ENCODE results near the gene DZIP1.

The DZIP1 gene

DNA sequence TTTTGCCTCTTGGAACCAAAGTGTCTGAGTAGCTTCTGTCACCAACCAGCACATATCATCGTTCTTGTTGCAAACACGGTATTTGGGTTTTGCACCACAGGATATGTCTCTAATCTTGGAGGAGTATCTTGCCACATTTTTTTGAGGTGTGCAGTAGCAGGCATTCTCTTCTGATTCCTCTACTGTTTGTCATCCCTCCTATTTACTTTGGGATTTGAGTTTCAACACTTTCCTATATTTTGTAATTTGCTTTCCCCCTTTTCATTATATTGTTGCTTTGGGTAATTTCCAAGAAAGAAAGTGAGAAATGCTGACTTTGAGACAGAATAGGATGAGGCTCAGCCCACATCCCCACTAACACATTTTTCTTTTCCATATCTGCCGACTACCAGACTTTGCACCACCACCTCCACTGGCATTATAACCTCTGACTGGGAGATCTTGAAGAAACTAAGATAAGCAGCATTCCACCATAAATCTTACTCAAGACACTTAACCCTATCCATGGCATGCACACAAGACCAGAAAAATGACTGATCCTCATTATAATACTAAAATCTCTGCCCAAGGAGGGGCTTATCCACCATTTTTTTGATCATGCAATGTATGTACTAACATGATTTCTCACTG is 12.0 kb upstream of the DZIP1 start:
- H3K27ac Mint-ChIP-seq: no peak overlapping the region
- no peak overlapping the region for H3K4me3 Mint-ChIP-seq

DNA sequence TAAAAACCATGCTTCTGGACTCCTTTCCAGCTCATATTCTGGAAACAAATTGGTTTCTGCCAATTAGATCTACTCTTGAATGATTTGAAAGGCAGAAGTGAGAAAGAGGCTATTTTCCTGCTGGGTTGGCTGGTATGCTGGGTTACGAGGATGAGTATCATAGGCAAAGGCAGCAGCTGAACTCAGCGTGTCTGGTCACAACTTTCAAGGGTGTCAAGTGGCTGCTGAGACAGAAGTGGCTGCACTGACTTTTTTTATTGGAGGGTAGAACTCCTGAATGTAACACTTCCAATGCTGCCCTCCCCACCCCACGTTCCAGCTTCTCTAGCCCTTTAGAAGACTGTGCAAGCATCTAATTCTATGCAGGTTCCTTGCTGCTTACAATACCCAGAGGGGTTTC is 8.3 kb upstream of the DZIP1 start:
- Mint-ChIP-seq H3K36me3 (no peaks in the 10 kb centered on the region), H3K27me3 (no peaks in the 10 kb centered on the region), H3K9me3 (no peaks in the 10 kb centered on the region), H3K4me3 (no peak overlapping the region), H3K27ac (no peak overlapping the region), H3K4me1 (no peaks in the 10 kb centered on the region)

More for the DNA sequence above, 12.0 kb upstream of the DZIP1 start:
- no peaks in the 10 kb centered on the region for H3K9me3 Mint-ChIP-seq
- no peaks in the 10 kb centered on the region for H3K4me1 Mint-ChIP-seq
- peaks cover 3% of the 10 kb centered on the region for H3K27me3 Mint-ChIP-seq
- H3K36me3 Mint-ChIP-seq: no peaks in the 10 kb centered on the region

DNA sequence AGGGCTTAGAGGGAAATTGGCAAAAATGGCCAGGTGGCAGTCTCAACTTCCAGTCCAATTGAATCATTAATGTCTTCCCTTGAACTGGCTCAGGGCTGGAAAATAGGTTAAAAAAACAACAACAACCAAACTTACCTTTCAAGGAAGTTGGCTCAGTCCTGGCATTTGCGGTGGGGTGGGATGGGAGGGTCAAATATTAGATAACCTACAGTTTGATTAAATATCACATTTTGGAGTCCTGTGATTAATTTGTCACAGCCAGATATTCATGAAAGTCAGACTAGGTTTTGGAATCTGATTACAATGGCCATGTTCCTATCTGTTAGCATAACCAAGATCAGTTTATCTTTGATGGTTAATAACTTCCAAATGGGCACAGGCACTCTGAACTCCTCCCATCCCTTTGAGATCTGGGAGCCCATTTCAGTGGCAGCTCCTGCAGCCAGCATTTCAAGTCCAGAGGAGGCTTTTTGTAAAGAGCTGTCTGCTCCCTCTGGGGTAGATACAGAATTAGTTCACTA is 7.8 kb upstream of the DZIP1 start:
- Mint-ChIP-seq H3K4me3 (no peak overlapping the region), H3K27me3 (peaks cover under 1% of the 10 kb centered on the region), H3K4me1 (no peaks in the 10 kb centered on the region), H3K36me3 (no peaks in the 10 kb centered on the region), H3K27ac (no peak overlapping the region), H3K9me3 (no peaks in the 10 kb centered on the region)

DNA sequence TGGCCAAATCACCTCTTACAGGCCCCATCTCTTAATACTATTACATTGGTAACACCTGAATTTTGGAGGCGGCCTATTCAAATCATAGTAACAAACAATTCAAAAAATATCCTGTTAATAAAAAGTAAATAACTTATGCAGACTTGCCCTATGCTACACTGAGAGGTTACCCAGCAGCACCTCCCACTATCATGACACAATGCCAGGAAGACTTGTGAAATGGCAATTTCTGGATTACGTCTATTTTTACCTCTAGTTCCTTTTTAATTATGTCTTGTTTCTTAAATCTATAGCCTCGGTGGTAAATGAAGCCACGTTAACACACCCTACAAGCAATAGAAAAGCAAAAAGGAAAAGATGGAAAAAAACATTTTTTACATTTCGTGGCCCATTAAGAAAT is 6.2 kb upstream of the DZIP1 start:
- H3K9me3 Mint-ChIP-seq: no peaks in the 10 kb centered on the region
- H3K27ac Mint-ChIP-seq: no peak overlapping the region
- no peak overlapping the region for H3K4me3 Mint-ChIP-seq
- H3K4me1 Mint-ChIP-seq: no peaks in the 10 kb centered on the region
- no peaks in the 10 kb centered on the region for H3K36me3 Mint-ChIP-seq
- peaks cover 6% of the 10 kb centered on the region for H3K27me3 Mint-ChIP-seq

DNA sequence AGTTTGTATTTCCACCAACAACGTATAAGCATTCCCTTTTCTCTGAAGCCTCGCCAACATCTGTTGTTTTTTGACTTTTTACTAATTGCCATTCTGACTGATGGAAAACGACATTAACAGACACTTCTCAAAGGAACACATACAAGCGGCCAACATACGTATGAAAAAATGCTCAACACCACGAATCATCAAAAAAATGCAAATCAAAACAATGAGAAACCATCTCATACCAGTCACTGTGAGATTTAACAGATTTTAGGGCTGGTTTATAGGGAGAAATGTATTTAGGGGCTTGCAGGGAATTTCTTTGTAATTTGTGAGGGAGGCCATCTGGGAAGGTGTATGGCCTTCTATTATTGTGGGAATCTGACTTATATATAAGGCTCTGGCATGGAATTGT is 2.8 kb upstream of the DZIP1 start:
- Mint-ChIP-seq H3K27me3 (peaks cover 17% of the 10 kb centered on the region), H3K4me3 (no peak overlapping the region), H3K36me3 (no peaks in the 10 kb centered on the region), H3K27ac (no peak overlapping the region), H3K9me3 (no peaks in the 10 kb centered on the region), H3K4me1 (peaks cover 9% of the 10 kb centered on the region)

DNA sequence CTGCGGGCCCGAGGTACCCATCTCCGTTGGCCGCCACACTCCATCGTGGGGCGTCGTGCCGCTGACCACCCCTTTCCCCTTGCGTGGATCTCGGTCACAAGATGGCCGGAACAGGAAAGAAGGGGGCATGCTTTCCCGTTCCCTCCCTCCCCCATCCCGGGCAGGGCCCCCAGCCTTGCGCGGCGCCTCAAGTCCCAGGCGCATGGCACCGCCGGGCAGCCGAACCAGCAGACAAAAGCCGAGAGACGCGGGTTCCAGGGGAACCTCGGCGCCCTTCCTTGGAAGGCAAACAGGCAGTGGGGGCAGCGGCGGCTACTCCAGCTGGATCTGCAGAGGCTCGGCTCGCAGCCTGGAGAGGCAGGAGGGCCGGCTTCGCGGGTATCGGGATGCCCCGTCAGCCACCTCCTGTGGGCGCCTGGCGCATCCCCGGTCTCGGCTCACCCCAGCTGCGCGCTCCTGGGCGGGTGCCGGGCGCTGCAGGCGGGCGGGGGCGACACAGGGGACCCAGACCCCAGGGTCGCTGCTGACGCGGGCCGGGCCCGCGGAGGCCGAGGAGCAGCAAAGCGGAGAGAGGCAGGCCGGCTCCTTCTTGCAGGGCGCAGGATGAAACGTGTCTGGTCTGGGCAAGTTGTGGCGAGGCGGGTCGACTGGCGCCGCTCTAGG is 439 bp downstream of the DZIP1 start:
- Mint-ChIP-seq H3K4me3 (no peak overlapping the region), H3K27ac (no peak overlapping the region), H3K9me3 (no peaks in the 10 kb centered on the region), H3K36me3 (peaks cover 3% of the 10 kb centered on the region), H3K4me1 (peaks cover 9% of the 10 kb centered on the region), H3K27me3 (peaks cover 31% of the 10 kb centered on the region)

DNA sequence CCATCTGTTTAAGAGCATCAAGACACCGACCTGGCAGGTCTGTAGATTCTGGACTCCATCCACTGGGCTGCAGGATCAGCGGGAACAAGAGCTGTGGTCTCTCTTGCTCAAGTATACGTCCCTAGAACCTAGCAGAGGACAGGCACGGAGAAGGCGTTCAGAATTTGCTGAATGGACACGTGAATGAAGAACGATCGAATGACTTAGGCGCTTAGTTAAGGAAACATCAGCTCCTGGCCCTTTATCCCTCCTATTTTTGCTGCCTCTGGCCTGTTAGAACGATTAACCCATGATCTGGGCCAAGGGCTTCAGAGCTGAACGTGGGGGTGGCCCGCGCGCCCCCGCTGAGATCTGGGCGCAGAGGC is 953 bp downstream of the DZIP1 start:
- H3K9me3 Mint-ChIP-seq: no peaks in the 10 kb centered on the region
- no peak overlapping the region for H3K27ac Mint-ChIP-seq
- peaks cover 3% of the 10 kb centered on the region for H3K36me3 Mint-ChIP-seq
- peaks cover 9% of the 10 kb centered on the region for H3K4me1 Mint-ChIP-seq
- H3K4me3 Mint-ChIP-seq: peak overlapping the region; percentile 72
- H3K27me3 Mint-ChIP-seq: peaks cover 31% of the 10 kb centered on the region

DNA sequence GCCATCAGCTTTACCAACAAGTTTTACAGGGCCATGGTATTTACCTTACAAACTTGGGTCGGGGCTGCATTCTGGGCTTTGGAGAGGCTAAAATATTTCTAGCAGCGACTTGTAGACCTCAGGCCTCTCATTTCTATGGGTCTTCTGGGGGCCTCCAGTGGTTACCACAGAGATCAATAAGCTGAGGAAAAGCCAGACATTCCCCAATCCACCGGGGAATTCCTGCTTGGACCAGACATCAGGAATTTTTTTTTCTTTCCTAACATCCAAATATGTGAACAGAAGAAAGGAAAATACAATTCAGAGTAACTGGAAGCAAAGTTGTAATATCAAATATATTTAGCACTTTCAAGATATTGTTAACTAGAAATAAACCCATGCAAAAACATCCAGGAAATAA is 1.5 kb downstream of the DZIP1 start:
- Mint-ChIP-seq H3K36me3 (peaks cover 3% of the 10 kb centered on the region), H3K27me3 (peaks cover 31% of the 10 kb centered on the region), H3K27ac (no peak overlapping the region), H3K4me1 (peaks cover 9% of the 10 kb centered on the region), H3K4me3 (no peak overlapping the region), H3K9me3 (no peaks in the 10 kb centered on the region)

DNA sequence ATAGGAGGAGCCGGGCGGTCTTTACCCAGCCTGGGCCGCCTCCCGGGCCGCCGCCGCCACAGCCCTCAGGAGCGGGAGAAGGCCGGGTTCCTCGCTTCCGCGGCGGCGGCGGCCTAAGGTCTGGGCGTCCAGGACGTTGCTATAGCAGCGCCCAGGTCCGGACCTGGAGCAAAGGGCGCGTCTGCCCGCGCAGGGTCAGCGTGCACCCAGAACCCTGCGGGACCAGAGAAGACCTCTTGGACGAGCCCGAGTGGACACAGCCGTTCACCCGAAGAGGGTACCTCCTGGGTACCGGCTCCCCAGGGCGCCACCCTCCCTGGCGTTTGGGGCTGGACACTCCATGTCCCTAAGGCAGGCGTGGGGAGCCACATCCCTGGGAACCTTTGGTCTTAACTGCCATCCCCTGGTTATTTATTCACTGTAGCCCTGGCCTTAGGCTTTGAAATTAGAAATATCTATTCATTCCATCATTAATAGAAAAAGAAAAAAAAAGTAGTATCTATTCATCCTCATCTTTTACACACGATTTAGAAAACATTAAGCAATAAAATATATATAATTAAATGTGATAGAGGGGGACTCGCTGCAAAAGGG is 2.4 kb downstream of the DZIP1 start:
- Mint-ChIP-seq H3K27ac (no peak overlapping the region), H3K36me3 (peaks cover 3% of the 10 kb centered on the region), H3K4me1 (peaks cover 13% of the 10 kb centered on the region), H3K9me3 (no peaks in the 10 kb centered on the region), H3K27me3 (peaks cover 28% of the 10 kb centered on the region), H3K4me3 (no peak overlapping the region)

DNA sequence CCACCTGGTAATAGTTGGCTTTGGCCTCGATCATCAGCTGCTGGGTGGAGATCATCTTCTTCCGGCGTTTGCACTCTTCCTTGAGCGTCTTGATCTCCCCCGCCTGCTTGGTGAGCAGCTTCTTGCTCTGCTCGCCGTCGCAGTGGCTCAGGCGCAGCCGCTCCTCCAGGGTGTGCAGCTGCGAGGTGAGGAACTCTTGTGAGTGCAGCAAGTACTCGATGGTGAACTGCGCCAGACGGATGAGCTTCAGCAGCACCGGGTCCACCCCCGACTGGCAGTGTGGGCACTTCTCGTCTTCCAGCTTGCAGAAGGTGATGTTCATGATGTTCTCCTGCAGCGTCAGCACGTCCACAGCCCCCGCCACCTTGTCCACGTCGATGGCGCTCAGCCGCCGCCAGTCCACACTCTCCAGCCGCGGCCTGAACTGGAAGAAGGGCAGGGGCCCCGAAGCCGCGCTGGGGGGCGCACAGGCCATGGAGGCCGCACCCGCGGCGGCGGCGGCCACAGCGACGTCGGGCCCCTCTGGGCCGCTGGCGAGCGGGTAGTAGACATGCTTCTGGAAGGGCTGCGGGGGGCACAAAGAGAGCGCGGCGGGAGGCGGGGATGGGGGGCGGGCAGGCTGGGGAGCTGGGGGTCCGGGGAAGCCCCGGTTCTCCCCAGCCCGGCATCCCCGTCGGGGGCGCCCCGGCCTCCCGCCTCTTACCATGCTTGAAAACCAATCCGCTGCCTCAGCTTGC is 3.0 kb downstream of the DZIP1 start:
- no peak overlapping the region for H3K4me3 Mint-ChIP-seq
- H3K4me1 Mint-ChIP-seq: peaks cover 20% of the 10 kb centered on the region
- H3K27me3 Mint-ChIP-seq: peaks cover 28% of the 10 kb centered on the region
- no peak overlapping the region for H3K27ac Mint-ChIP-seq
- H3K36me3 Mint-ChIP-seq: peaks cover 3% of the 10 kb centered on the region
- no peaks in the 10 kb centered on the region for H3K9me3 Mint-ChIP-seq

DNA sequence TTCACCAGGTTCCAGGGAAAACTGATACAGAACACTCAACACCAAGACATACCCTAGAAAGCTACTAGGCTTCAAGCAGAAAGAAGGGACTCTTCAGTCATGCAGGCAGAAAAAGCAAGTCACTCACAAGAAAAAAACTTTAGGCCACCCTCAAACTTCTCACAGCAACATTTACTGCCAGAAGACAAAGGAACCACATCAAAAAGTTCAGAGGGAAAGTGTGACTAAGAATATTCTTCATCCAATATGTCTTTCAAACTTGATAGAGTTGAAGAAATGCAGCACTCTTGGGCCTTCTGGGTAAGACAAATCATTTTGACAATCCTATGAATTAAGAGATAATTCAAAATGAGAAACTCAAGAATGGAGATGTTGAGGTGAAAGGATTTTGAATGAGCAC is 7.7 kb downstream of the DZIP1 start:
- peaks cover 14% of the 10 kb centered on the region for H3K27me3 Mint-ChIP-seq
- no peaks in the 10 kb centered on the region for H3K9me3 Mint-ChIP-seq
- peak overlapping the region; percentile 76 for H3K27ac Mint-ChIP-seq
- H3K4me1 Mint-ChIP-seq: peaks cover 17% of the 10 kb centered on the region
- no peak overlapping the region for H3K4me3 Mint-ChIP-seq
- peaks cover 3% of the 10 kb centered on the region for H3K36me3 Mint-ChIP-seq

DNA sequence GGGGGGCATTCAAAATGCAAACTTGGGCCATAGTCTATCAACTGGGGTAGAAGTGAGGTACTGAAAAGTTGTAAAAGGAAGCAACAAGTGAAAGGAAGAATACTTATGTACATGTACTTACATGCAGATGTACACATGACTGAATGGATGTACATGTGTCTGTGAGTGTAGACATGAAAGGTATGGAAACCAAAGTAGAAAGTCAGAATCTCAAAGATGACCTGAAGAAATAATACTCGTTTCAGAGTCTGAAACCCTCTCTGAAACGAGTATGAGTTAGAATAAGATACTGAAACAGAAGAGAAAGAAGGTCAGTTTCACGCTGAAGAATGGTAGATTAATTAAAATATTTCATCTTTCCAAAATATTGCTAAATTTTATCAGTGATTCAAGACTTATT is 13.9 kb downstream of the DZIP1 start:
- Mint-ChIP-seq H3K36me3 (no peaks in the 10 kb centered on the region), H3K27me3 (peaks cover 8% of the 10 kb centered on the region), H3K4me1 (peaks cover 1% of the 10 kb centered on the region), H3K9me3 (no peaks in the 10 kb centered on the region), H3K4me3 (no peak overlapping the region), H3K27ac (no peak overlapping the region)

DNA sequence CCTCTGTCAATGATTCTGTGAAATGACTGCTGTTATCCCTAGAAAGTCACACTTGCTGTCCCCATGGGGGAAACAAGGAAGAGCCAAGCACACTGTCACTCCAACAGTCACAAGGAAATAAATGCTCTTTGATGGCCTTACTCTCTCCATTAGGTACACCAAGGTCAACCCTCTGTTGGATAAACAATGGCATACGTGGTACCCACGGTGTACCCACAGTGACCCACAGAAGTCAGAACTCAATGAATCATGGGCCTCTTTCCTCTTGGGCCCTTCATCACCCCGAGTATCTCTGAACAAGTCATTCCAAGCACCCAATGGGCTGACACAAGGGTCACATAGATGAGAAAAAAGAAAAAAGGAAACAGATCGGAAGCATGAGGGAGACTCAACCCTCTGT is 15.4 kb downstream of the DZIP1 start:
- Mint-ChIP-seq H3K4me1 (no peaks in the 10 kb centered on the region), H3K27me3 (peaks cover 16% of the 10 kb centered on the region), H3K4me3 (no peak overlapping the region), H3K27ac (no peak overlapping the region), H3K9me3 (no peaks in the 10 kb centered on the region), H3K36me3 (no peaks in the 10 kb centered on the region)

DNA sequence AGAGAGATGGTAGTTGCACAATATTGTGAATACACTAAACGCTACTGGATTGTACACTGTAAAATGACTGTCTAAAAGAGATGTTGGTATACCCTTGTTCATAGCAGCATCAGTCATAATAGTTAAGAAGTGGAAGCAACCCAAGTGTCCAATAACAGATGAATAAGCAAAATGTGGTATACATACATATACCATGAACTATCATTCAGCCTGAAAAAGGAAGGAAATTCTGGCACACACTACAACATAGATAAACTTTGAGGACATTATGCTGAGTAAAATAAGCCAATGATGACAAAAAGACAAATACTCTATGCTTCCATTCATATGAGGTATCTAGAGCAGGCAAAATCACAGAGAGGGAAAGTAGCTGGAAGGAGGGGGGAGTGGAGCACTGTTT is 16.0 kb downstream of the DZIP1 start:
- H3K9me3 Mint-ChIP-seq: no peaks in the 10 kb centered on the region
- no peaks in the 10 kb centered on the region for H3K4me1 Mint-ChIP-seq
- H3K36me3 Mint-ChIP-seq: no peaks in the 10 kb centered on the region
- peaks cover 16% of the 10 kb centered on the region for H3K27me3 Mint-ChIP-seq
- H3K4me3 Mint-ChIP-seq: no peak overlapping the region
- H3K27ac Mint-ChIP-seq: no peak overlapping the region

DNA sequence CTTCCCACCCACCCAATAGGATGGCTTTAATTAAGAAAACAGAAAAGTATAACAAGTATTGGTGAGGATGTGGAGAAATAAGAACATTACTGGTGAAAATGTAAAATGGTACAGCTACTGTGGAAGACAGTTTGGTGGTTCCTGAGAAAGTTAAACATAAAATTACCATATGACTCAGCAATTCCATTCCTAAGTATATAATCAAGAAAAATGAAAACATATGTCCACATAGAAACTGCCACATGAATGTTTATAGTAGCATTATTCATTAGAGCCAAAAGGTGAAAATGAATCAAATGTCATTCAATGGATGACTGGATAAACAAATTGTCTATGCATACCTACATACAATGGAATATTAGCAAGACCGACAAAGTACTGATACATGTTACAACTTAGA is 16.9 kb downstream of the DZIP1 start:
- Mint-ChIP-seq H3K27me3 (peaks cover 16% of the 10 kb centered on the region), H3K4me3 (no peak overlapping the region), H3K36me3 (no peaks in the 10 kb centered on the region), H3K27ac (no peak overlapping the region), H3K9me3 (no peaks in the 10 kb centered on the region), H3K4me1 (no peaks in the 10 kb centered on the region)

DNA sequence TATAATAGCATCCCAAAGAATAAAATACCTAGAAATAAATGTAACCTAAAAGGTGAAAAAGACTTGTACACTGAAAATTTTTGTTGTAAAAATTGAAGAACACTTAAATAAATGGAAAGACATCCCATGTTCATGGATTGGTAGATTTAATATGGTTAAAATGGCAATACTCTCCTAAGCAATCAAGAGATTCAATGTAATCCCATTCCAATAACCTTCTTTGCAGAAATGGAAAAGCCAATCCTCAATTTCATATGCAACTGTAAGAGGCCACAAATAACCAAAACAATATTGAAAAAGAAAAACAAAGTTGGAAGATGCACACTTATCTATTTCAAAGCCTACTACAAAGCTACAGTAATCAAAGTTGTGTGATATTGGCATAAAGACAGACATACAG is 17.7 kb downstream of the DZIP1 start:
- no peak overlapping the region for H3K4me3 Mint-ChIP-seq
- H3K27me3 Mint-ChIP-seq: peaks cover 14% of the 10 kb centered on the region
- no peaks in the 10 kb centered on the region for H3K9me3 Mint-ChIP-seq
- H3K36me3 Mint-ChIP-seq: no peaks in the 10 kb centered on the region
- H3K27ac Mint-ChIP-seq: no peak overlapping the region
- no peaks in the 10 kb centered on the region for H3K4me1 Mint-ChIP-seq
